22Rv1 (cell line): Measurements from ENCODE around the gene ADAMTS16.

ENCODE experiments used
- CTCF ChIP-seq: fragments of 450-650 bp; IDR thresholded peaks from 2 replicates; pipeline ENCODE4 v1.5.1; 2017; ENCODE audit warnings: mild to moderate bottlenecking
- ZFX ChIP-seq: fragments of 450-650 bp; IDR thresholded peaks from 2 replicates; pipeline ENCODE4 v1.6.1; 2017; ENCODE audit warnings: antibody characterized with exemption, borderline replicate concordance

GRCh38 chr5:5100635-5101034 is 39.5 kb upstream of the ADAMTS16 start:
- no peak for TF ChIP-seq CTCF
- TF ChIP-seq ZFX = no peak
